Stomach smooth muscle (tissue), 2 donors: Measurements from ENCODE around the gene C3.
"Not testable (repeated sequence)": the region's sequence is repeated elsewhere in the genome, so short reads cannot be mapped to it uniquely, and the experiment has no call there.

ENCODE experiments used
- H3K27ac ChIP-seq: one replicate; pipeline ENCODE4 v1.7.0; 2013; ENCODE audit warnings: mild to moderate bottlenecking, low read length, inconsistent platforms
- H3K27me3 ChIP-seq, 2 donors: one replicate each; pipeline ENCODE4 v1.7.0; 2013; ENCODE audit warnings: low read length in 2 of 2; ENCODE audit not compliant: insufficient read depth in 2 of 2, control insufficient read depth in 1 of 2
- H3K36me3 ChIP-seq, 2 donors: one replicate each; pipeline ENCODE4 v1.7.0; 2013; ENCODE audit warnings: low read length in 2 of 2; ENCODE audit not compliant: control insufficient read depth in 2 of 2, insufficient read depth in 2 of 2
- H3K4me1 ChIP-seq: one replicate; pipeline ENCODE4 v1.7.0; 2013; ENCODE audit warnings: low read length; ENCODE audit not compliant: control insufficient read depth, insufficient read depth
- H3K4me3 ChIP-seq, 2 donors: one replicate each; pipeline ENCODE4 v1.7.0; 2013; ENCODE audit warnings: low read length in 2 of 2
- H3K9ac ChIP-seq, 2 donors: one replicate each; pipeline ENCODE4 v1.7.0; 2013; ENCODE audit warnings: low read length in 2 of 2, mild to moderate bottlenecking in 1 of 2
- H3K9me3 ChIP-seq, 2 donors: one replicate each; pipeline ENCODE4 v1.7.0; 2013; ENCODE audit warnings: low read length in 2 of 2; ENCODE audit not compliant: control insufficient read depth in 2 of 2
- donor health status: healthy.
- donor health status: Pancreatic carcinoma.

The C3 gene

DNA sequence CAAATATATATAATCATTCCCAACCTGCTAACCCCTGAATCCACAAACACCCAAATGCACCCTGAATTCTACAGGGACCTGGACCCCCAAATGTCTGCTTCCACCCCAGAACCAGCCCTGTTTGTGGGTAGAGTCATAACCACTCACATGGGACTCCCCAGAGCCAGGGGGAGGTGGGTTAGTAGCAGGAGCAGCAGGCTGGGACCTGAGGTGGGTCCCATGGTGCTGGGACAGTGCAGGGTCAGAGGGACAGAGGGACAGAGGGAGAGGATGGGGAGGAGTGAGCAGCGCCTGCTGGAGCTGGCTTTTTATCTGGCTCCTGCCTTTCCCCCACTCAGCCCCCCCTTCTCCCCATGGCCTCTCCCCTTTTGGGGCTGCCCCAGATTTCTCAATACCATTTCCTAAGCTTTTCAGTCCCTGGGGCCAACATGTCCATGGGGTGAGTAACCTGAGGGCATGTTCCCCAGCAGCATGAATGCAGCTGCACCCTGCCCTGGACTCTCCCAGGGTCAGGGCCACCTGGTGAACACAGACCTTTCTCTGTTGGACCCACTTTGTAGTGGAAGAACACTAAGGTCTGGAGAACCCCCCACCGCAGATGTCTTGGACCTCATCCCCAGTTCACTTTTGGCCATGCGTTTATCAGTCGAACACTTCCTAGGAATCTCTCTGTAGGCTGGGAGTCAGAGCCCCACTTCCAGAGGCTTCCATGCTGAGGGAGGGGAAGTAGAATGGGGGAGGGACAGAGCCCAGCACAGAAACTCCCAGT, at the start of gene C3:
Gene C3, minus strand, starts transcription at position 282 of the 769 bp plus-strand sequence. Its CDS starts 61 bp downstream, at position 221.
- Histone ChIP-seq H3K4me3 (peak within 1 kb of the TSS; percentile 25 to 61), H3K9me3 (no peaks in the 10 kb centered on the region), H3K36me3 (peaks cover 0 to 3% of the 10 kb centered on the region in 2 donors), H3K9ac (peak within 1 kb of the TSS in 1 of 2 donors; percentile 5), H3K27ac (no peak within 1 kb of the TSS), H3K4me1 (peaks cover 7% of the 10 kb centered on the region), H3K27me3 (peaks cover 7 to 8% of the 10 kb centered on the region in 2 donors)

DNA sequence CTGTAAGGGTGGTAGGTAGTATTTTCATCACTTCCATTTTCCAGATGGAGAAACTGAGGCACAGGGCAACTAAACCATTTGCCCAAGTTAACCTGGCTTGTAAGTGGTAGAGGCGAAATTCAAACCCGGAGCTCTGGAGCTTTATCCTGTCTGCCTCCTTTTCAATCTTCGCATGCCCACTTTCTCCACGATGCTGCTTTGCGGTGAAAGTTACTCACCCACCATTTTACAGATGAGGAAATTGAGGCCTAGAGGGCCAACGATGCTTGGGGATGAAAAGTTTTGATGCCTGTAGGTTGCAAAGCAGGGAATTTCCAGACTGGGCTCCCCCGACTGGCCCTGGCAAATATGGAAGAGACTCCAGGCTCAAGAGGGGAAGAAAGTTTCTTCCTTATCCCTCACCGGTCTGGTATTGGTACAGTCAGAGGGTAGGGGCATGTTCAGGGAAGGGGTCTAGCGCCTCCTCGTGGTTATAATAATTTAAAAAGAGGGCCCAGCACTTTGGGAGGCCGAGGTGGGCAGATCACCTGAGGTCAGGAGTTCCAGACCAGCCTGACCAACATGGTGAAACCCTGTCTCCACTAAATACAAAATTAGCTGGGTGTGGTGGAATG, 48.7 kb upstream of the C3 start:
- Histone ChIP-seq H3K27me3 (peaks cover 29 to 30% of the 10 kb centered on the region in 2 donors), H3K9me3 (peaks cover 0 to 3% of the 10 kb centered on the region in 2 donors), H3K36me3 (no peaks in the 10 kb centered on the region), H3K4me1 (peaks cover 14% of the 10 kb centered on the region), H3K27ac (no peak overlapping the region), H3K9ac (no peak overlapping the region), H3K4me3 (no peak overlapping the region)

DNA sequence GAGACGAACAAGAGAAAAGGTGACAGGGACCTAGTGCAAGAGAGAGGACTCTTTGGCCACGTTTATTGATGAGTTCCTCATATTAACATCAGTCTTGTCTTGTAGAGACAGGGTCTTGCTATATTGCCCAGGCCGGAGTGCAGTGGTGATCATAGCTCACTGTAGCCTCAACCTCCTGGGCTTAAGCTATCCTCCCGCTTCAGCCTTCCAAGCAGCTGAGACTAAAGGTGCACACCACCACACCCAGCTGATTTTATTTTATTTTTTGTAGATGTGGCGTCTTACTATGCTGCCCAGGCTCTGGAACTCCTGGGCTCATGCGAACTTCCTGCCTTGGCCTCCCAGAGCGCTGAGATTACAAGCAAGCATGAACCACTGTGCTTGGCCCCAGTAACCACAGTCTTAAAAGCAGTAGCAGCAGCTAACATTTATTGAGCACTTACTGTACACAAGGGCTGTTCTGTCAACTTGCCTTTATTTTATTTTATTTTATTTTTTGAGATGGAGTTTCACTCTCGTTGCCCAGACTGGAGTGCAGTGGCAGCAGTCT, 47.9 kb upstream of the C3 start:
- no peak overlapping the region for H3K9ac ChIP-seq
- no peak overlapping the region for H3K4me3 ChIP-seq
- peaks cover 12% of the 10 kb centered on the region for H3K4me1 ChIP-seq
- no peaks in the 10 kb centered on the region for H3K36me3 ChIP-seq
- no peak overlapping the region for H3K27ac ChIP-seq
- peaks cover 29 to 33% of the 10 kb centered on the region in 2 donors for H3K27me3 ChIP-seq
- H3K9me3 ChIP-seq, result peaks cover 0 to 3% of the 10 kb centered on the region in 2 donors

- Histone ChIP-seq H3K4me1 (peaks cover 11% of the 10 kb centered on the region), H3K27me3 (peaks cover 29 to 33% of the 10 kb centered on the region in 2 donors), H3K4me3 (peak within 1 kb of the TSS in 1 of 2 donors; percentile 44), H3K9ac (peak within 1 kb of the TSS in 1 of 2 donors; percentile 13), H3K36me3 (no peaks in the 10 kb centered on the region), H3K27ac (no peak within 1 kb of the TSS), H3K9me3 (peaks cover 0 to 3% of the 10 kb centered on the region in 2 donors)
Observed at GRCh38 chr19:6767357-6768235, 47.1 kb upstream of the C3 start, which contains the start of gene SH2D3A. Gene SH2D3A (minus strand): TSS chr19:6767435. CDS start chr19:6763748, 3,687 bp downstream.

DNA sequence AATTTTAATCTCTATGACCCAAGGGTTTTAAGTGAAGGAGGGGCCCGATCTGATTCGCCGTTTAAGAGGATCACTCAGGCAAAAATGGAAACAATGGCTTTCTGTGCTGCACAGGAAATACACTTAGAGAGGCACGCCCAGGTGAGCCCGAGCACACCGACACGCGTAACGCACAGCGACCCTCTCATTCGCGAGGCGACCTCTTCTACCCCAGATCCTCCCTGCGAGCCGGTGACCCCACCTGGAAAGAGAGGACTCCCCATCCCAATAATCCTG, 46.6 kb upstream of the C3 start:
- H3K36me3 ChIP-seq, result no peaks in the 10 kb centered on the region
- H3K27me3 ChIP-seq, result peaks cover 29 to 33% of the 10 kb centered on the region in 2 donors
- peak overlapping the region in 1 of 2 donors; percentile 44 for H3K4me3 ChIP-seq
- peaks cover 11% of the 10 kb centered on the region for H3K4me1 ChIP-seq
- H3K9me3 ChIP-seq, result peaks cover 0 to 3% of the 10 kb centered on the region in 2 donors
- no peak overlapping the region for H3K9ac ChIP-seq
- no peak overlapping the region for H3K27ac ChIP-seq

DNA sequence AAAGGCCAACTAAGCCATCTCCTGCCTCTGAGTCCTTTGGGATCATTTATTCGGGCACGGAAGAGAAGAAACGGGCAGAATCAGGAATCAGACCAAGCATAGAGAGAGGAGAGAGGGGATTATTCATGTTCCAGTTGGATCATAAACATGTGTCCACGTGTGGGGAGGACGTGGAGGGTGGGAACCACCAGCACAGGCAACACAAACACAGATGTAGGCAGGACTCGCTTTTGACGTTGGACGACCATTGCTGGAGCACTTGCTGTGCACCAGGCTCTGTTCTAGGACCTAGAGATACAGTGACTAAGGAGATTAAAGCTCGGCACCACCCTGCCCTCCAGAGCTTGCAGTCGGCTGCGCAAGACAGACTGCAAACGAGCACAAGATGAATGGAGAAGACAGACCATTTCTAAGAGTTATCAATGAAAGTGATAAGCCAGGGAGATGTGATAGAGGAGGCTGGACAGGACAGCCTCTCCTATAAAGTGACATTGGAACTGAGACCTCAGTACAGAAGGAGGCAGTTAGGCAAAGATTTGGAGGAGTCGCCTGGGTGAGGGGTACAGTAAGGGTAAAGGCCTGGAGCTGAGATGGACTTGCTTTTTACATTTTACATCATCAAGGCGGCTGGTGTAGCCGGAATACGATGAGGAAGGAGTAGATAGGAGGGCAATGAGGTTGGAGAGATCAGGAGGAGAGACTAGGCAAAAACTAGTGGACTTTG, 46.1 kb upstream of the C3 start:
- Histone ChIP-seq H3K4me3 (peak overlapping the region in 1 of 2 donors; percentile 35), H3K4me1 (peaks cover 11% of the 10 kb centered on the region), H3K9ac (peak overlapping the region in 1 of 2 donors; percentile 13), H3K9me3 (no peaks in the 10 kb centered on the region), H3K27me3 (peaks cover 29 to 33% of the 10 kb centered on the region in 2 donors), H3K27ac (no peak overlapping the region), H3K36me3 (no peaks in the 10 kb centered on the region)

- Histone ChIP-seq H3K9me3 (peaks cover 0 to 3% of the 10 kb centered on the region in 2 donors), H3K36me3 (no peaks in the 10 kb centered on the region), H3K9ac (no peak overlapping the region), H3K27ac (no peak overlapping the region), H3K27me3 (peaks cover 29 to 33% of the 10 kb centered on the region in 2 donors), H3K4me1 (peaks cover 11% of the 10 kb centered on the region), H3K4me3 (no peak overlapping the region)
Observed at GRCh38 chr19:6765738-6766356, 45.4 kb upstream of the C3 start.

- not testable (repeated sequence) for H3K4me3 ChIP-seq, H3K36me3 ChIP-seq, H3K27ac ChIP-seq, H3K4me1 ChIP-seq, H3K9ac ChIP-seq, H3K9me3 ChIP-seq
- peaks cover 19 to 22% of the 10 kb centered on the region in 2 donors for H3K27me3 ChIP-seq
Observed at GRCh38 chr19:6762253-6762797, 41.9 kb upstream of the C3 start.

DNA sequence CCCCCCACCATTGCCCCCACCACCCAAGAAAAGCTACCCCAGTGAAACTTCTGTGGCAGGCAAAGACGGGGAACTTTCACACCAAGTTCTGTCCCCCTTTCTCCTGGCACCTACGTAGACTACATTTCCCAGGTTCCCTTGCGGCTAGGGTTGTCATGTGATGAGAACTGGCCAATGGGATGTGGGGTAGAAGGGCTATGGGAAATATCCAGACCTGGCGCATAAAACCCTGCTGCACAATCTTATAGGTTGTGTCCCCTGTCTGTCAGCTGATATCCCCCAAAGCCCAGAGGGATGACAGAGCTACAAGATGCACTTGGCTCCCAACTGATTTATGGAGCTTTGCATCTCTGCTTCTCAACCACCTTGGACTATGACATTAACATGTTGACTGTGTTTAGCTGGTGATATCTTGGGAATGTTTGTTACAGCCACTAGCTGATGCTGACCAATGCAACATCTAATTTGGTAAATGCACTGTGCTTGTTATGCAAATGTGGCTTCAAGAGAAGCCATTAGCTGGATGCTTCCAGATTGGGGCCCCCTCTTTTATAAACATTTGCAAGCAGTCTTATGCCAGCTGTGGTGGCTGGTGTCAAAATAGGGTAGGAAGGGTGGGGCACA, 40.7 kb upstream of the C3 start:
- H3K4me3 ChIP-seq, result no peak overlapping the region
- peaks cover 0 to 3% of the 10 kb centered on the region in 2 donors for H3K9me3 ChIP-seq
- H3K4me1 ChIP-seq, result peaks cover 1% of the 10 kb centered on the region
- H3K27me3 ChIP-seq, result peaks cover 9 to 12% of the 10 kb centered on the region in 2 donors
- H3K36me3 ChIP-seq, result no peaks in the 10 kb centered on the region
- H3K9ac ChIP-seq, result no peak overlapping the region
- no peak overlapping the region for H3K27ac ChIP-seq
